ENCODE data around the gene SAG.

- no peak for TF ChIP-seq ETV6 (conservative IDR thresholded peaks at IDR 0.05 in 1 of 2, IDR thresholded peaks at IDR 0.05 in 1 of 2; ENCODE audit: borderline replicate concordance in 1 of 2, low read depth in 1 of 2)
- TF ChIP-seq, protein P1, sequence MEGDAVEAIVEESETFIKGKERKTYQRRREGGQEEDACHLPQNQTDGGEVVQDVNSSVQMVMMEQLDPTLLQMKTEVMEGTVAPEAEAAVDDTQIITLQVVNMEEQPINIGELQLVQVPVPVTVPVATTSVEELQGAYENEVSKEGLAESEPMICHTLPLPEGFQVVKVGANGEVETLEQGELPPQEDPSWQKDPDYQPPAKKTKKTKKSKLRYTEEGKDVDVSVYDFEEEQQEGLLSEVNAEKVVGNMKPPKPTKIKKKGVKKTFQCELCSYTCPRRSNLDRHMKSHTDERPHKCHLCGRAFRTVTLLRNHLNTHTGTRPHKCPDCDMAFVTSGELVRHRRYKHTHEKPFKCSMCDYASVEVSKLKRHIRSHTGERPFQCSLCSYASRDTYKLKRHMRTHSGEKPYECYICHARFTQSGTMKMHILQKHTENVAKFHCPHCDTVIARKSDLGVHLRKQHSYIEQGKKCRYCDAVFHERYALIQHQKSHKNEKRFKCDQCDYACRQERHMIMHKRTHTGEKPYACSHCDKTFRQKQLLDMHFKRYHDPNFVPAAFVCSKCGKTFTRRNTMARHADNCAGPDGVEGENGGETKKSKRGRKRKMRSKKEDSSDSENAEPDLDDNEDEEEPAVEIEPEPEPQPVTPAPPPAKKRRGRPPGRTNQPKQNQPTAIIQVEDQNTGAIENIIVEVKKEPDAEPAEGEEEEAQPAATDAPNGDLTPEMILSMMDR (IDR thresholded peaks at IDR 0.05 in 2 of 3, conservative IDR thresholded peaks at IDR 0.05 in 1 of 3; ENCODE audit: control insufficient read depth in 2 of 3, extremely low read depth in 1 of 3, insufficient read depth in 1 of 3, low read depth in 3 of 3, low read length in 3 of 3) = no peak
- no peak for TF ChIP-seq NFYB (IDR thresholded peaks at IDR 0.05; ENCODE audit: insufficient read depth, low read depth, low read length)
- no peak for TF ChIP-seq ZNF274 (IDR thresholded peaks at IDR 0.05; ENCODE audit: insufficient read depth, insufficient read length)
- TF ChIP-seq POLR2AphosphoS5 (IDR thresholded peaks at IDR 0.05; ENCODE audit: low read length) = no peak
- TF ChIP-seq EP300 (IDR thresholded peaks at IDR 0.05; ENCODE audit: borderline replicate concordance in 1 of 2, control insufficient read depth in 1 of 2, low read depth in 2 of 2, low read length in 2 of 2) = no peak
- TF ChIP-seq DPF2 (IDR thresholded peaks at IDR 0.05) = no peak
Measured at GRCh38 chr2:233270366-233270765, 37.2 kb upstream of the SAG start.
